ENCODE results near the gene KMT2C.

Gene KMT2C

GRCh38 chr7:152149363-152149762 lies 286.4 kb downstream of the KMT2C start:
- Histone ChIP-seq H3K27ac (ENCODE audit: extremely low read depth, low read depth, low read length) (no peak overlapping the region), H3K9me3 (ENCODE audit: control insufficient read depth, insufficient read depth, low read depth, low read length) (no peaks in the 10 kb centered on the region), H3K4me3 (ENCODE audit: low read depth, low read length) (no peak overlapping the region), H3K36me3 (ENCODE audit: control insufficient read depth in 2 of 2, insufficient read depth in 1 of 2, low read length in 2 of 2) (peaks cover 32 to 95% of the 10 kb centered on the region in 2 experiments), H3K4me1 (ENCODE audit: control insufficient read depth, insufficient read depth, low read length) (no peaks in the 10 kb centered on the region)
- ChIA-PET POLR2A (no interaction called here), CTCF (interaction anchor here (1.3 kb wide), 1 partner anchor 12 kb away, joined by 4 read pairs; no protein-coding TSS in a partner anchor)
- no peak for TF ChIP-seq KLF8 (tag by site-specific recombination; IDR thresholded peaks at IDR 0.05)
- no peak for TF ChIP-seq GLIS2 (tag by site-specific recombination; IDR thresholded peaks at IDR 0.05)
- no peak for TF ChIP-seq ZNF16 (tag by site-specific recombination; IDR thresholded peaks at IDR 0.05; ENCODE audit: low read depth)
- no peak for TF ChIP-seq BCL11A (tag by site-specific recombination; IDR thresholded peaks at IDR 0.05; ENCODE audit: low read depth)
- TF ChIP-seq ZNF629 (tag by site-specific recombination; IDR thresholded peaks at IDR 0.05), result no peak
- no peak for TF ChIP-seq ZNF677 (tag by site-specific recombination; IDR thresholded peaks at IDR 0.05)
- TF ChIP-seq KLF1 (tag by site-specific recombination; IDR thresholded peaks at IDR 0.05), result no peak
- TF ChIP-seq SP2 (tag by site-specific recombination; IDR thresholded peaks at IDR 0.05), result no peak
- TF ChIP-seq BCL11B (tag by site-specific recombination; IDR thresholded peaks at IDR 0.05; ENCODE audit: low read depth), result no peak
- no peak for TF ChIP-seq ZNF558 (tag by site-specific recombination; IDR thresholded peaks at IDR 0.05)
- no peak for TF ChIP-seq ZNF610 (tag by site-specific recombination; IDR thresholded peaks at IDR 0.05; ENCODE audit: borderline replicate concordance)
- no peak for TF ChIP-seq ZNF37A (tag by site-specific recombination; IDR thresholded peaks at IDR 0.05)
- TF ChIP-seq TRIM28 (IDR thresholded peaks at IDR 0.05; ENCODE audit: borderline replicate concordance, low read length), result no peak
- TF ChIP-seq ZNF544 (tag by site-specific recombination; IDR thresholded peaks at IDR 0.05), result no peak
- TF ChIP-seq ZNF830 (tag by site-specific recombination; IDR thresholded peaks at IDR 0.05; ENCODE audit: low read depth), result no peak

- Histone ChIP-seq H3K36me3 (ENCODE audit: control insufficient read depth in 2 of 2, insufficient read depth in 1 of 2, low read length in 2 of 2) (peaks cover 30 to 95% of the 10 kb centered on the region in 2 experiments), H3K9me3 (ENCODE audit: control insufficient read depth, insufficient read depth, low read depth, low read length) (no peaks in the 10 kb centered on the region), H3K27ac (ENCODE audit: extremely low read depth, low read depth, low read length) (no peak overlapping the region), H3K4me1 (ENCODE audit: control insufficient read depth, insufficient read depth, low read length) (no peaks in the 10 kb centered on the region), H3K4me3 (ENCODE audit: low read depth, low read length) (no peak overlapping the region)
- TF ChIP-seq ZNF623 (tag by site-specific recombination; IDR thresholded peaks at IDR 0.05) (no peak), ZNF416 (tag by site-specific recombination; IDR thresholded peaks at IDR 0.05) (no peak), REST (tag by site-specific recombination; IDR thresholded peaks at IDR 0.05) (peak; percentile 77)
- CTCF ChIA-PET, result interaction anchor here (1.3 kb wide), 1 partner anchor 12 kb away, joined by 4 read pairs; no protein-coding TSS in a partner anchor
- POLR2A ChIA-PET, result no interaction called here
These were observed 287.1 kb downstream of the KMT2C start for GRCh38 chr7:152148706-152149105.

- Histone ChIP-seq H3K4me3 (ENCODE audit: low read depth, low read length) (no peak overlapping the region), H3K9me3 (ENCODE audit: control insufficient read depth, insufficient read depth, low read depth, low read length) (no peaks in the 10 kb centered on the region), H3K4me1 (ENCODE audit: control insufficient read depth, insufficient read depth, low read length) (no peaks in the 10 kb centered on the region), H3K27ac (ENCODE audit: extremely low read depth, low read depth, low read length) (no peak overlapping the region), H3K36me3 (ENCODE audit: control insufficient read depth in 2 of 2, insufficient read depth in 1 of 2, low read length in 2 of 2) (peaks cover 17 to 93% of the 10 kb centered on the region in 2 experiments)
- CTCF ChIA-PET, result interaction anchor here (0.6 to 1.4 kb wide), 4 partner anchors 12 to 32 kb away, joined by 3 to 6 read pairs (median 4); no protein-coding TSS in a partner anchor
- POLR2A ChIA-PET, result no interaction called here
- peak; percentile 87 for TF ChIP-seq TRIM28 (IDR thresholded peaks at IDR 0.05; ENCODE audit: borderline replicate concordance, low read length)
- no peak for TF ChIP-seq KLF9 (tag by site-specific recombination; IDR thresholded peaks at IDR 0.05; ENCODE audit: low read depth)
- TF ChIP-seq CTCF (tag by site-specific recombination; IDR thresholded peaks at IDR 0.05), result peak; percentile 76
- TF ChIP-seq ZBTB17 (tag by site-specific recombination; IDR thresholded peaks at IDR 0.05), result peak; percentile 55
- TF ChIP-seq PRDM1 (tag by site-specific recombination; IDR thresholded peaks at IDR 0.05), result peak; percentile 70
- TF ChIP-seq ZNF132 (tag by site-specific recombination; IDR thresholded peaks at IDR 0.05; ENCODE audit: borderline replicate concordance), result no peak
- TF ChIP-seq REST (tag by site-specific recombination; IDR thresholded peaks at IDR 0.05), result no peak
- TF ChIP-seq ZNF473 (tag by site-specific recombination; IDR thresholded peaks at IDR 0.05), result no peak
These were observed 289.8 kb downstream of the KMT2C start for GRCh38 chr7:152145853-152146466.
